COLO668 (cell line): Measurements from ENCODE around the gene RUNX3.
A peak's percentile ranks its signal among the peaks of the same experiment; 100 is the strongest.

Experiments
- DNase-seq: peaks from one replicate; lab custom pipeline; 2025; ENCODE audit not compliant: unreplicated experiment; lab: John Stamatoyannopoulos, UW

RUNX3 gene

DNA sequence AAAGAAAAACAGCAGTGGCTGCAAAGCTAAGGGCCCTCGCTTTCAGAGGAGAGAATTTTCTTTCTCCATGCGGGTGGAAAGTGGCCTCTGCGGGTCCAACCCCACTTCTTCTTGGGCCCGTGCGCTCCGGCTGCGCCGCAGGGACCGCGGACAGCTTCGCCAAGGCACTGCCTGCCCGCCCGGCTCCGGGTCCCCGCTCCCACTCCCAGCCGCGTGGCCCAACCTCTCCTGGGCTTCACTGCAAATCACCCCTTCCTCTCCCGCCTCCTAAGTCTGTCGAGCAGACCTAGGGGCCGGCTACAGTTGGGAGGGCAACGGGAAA lies 1.0 kb upstream of the RUNX3 start:
- DNase-seq: no peak

DNA sequence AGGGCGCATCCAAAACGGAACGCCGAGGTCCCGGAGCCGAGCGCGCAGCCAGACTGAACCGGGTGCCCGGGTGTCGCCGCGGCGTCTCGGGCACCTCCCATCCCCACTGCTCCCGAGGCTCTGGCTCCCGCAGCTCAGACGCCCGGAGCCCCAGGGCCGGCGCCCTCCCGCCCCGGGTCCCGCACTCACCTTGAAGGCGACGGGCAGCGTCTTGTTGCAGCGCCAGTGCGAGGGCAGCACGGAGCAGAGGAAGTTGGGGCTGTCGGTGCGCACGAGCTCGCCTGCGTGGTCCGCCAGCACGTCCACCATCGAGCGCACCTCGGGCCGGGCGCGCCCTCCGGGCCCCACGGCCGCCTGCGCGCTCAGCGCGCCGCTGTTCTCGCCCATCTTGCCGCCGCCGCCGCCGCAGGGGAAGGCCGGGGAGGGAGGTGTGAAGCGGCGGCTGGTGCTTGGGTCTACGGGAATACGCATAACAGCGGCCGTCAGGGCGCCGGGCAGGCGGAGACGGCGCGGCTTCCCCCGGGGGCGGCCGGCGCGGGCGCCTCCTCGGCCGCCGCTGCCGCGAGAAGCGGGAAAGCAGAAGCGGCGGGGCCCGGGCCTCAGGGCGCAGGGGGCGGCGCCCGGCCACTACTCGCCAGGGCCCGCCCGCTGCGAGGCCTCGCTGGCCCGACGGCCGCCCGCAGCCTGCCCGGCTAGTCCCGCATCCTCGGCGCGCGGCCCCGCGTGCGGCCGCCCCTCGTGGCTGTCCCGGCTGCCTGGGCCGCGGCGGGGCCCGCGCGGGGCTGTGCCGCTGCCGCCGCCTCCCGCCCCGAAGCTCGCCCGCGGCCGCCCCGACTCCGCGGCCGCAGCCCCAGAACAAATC lies 447 bp downstream of the RUNX3 start:
- DNase-seq: peak; percentile 53

- no peak for DNase-seq
These were observed 1.2 kb downstream of the RUNX3 start for GRCh38 chr1:24928689-24929397.

- no peak for DNase-seq
These were observed 1.9 kb downstream of the RUNX3 start for GRCh38 chr1:24927988-24928688.

- DNase-seq: no peak
These were observed 2.6 kb downstream of the RUNX3 start for GRCh38 chr1:24927473-24927872.

DNA sequence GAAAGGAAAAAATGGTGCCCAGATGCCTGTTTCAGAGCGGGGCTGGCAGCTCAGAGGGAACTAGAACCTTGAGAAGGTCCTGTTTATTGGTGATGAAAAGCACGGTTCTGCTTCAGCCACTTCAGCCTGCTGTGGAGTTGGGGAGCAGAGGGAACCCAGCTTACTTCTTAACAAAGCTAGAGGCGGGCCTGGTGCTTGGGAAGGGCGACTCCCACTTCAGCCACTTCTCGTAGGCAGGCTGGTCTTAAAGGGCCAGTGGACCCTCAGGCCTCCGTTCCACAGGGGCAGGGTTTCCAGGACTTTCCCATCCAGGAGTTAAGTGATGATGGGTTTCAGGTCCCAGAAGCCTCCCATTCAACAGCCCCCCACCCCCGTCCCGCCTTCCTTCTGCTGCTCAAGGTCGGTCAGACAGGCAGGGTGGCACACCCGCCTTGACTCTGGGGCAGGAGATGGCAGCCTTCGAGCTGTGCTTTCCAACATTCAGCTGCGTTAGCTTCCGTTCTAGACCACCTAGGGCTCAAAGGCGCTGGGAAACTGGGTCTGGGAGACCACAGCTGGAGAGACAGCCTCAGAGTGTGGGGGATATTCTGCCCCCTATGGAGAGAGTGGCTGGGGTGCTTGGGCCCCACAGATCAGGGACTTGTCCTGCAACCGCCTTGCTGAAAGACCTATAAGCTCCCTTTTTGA lies 3.4 kb downstream of the RUNX3 start:
- no peak for DNase-seq

DNA sequence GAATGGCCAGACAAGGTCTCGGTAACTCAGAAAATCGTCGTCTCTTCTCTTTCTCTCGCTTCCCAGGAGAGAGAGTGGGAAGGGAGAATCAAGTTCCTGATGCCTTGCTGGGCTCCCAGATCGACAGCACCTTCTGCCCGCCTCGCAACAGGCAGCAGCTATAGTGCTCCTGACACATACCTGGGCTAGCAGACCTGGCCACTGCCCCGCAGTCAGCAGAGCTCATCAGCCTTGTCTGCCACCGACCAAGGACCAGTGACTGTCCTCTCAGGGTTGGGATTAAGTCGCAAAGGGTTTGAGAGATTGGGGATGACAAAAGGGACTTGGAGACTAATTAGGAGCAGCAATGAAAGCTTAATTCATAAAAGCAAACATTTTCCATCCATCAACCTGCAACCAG lies 4.1 kb downstream of the RUNX3 start:
- no peak for DNase-seq

- no peak for DNase-seq
These were observed 4.8 kb downstream of the RUNX3 start for GRCh38 chr1:24925082-24925779.

GRCh38 chr1:24923485-24924113 lies 6.5 kb downstream of the RUNX3 start:
- DNase-seq: no peak

- no peak for DNase-seq
These were observed 8.0 kb downstream of the RUNX3 start for GRCh38 chr1:24921938-24922662.

- DNase-seq: no peak
These were observed 8.7 kb downstream of the RUNX3 start for GRCh38 chr1:24921412-24921811.

- no peak for DNase-seq
These were observed 9.5 kb downstream of the RUNX3 start for GRCh38 chr1:24920533-24920925.

DNA sequence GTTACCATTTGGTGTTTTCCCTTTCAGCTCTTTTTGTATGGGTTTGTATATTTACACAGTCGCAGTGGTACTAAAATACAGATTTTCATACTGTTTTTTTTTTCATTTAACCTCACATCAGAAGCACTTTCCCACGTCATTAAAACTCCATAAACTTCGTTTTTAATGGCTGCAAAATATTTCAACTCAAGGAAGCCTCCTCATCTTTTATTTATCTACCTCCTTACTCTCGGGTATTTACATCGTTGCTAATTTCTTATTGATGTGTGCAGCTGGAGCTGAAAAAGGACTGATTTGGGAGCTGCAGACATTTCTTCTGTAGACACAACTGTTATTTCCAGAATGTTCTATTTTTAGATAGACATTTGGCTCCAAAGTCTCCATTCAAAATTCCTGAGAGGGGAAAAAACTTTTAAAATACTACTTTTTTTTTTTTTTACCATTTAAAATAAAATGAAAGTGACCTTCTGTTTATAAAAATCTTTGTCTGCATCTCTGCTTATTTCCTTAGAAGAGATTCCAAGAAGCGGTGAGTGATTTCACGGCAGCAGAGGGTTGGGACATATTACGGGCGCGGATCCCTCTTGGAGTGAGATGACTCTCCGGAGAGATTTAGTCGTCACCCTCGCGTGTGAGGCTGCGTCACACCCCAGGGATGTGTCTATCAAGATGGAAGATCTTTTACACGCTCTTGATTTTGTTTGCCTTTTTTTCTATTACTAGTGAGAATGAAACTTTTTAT lies 10.1 kb downstream of the RUNX3 start:
- no peak for DNase-seq

DNA sequence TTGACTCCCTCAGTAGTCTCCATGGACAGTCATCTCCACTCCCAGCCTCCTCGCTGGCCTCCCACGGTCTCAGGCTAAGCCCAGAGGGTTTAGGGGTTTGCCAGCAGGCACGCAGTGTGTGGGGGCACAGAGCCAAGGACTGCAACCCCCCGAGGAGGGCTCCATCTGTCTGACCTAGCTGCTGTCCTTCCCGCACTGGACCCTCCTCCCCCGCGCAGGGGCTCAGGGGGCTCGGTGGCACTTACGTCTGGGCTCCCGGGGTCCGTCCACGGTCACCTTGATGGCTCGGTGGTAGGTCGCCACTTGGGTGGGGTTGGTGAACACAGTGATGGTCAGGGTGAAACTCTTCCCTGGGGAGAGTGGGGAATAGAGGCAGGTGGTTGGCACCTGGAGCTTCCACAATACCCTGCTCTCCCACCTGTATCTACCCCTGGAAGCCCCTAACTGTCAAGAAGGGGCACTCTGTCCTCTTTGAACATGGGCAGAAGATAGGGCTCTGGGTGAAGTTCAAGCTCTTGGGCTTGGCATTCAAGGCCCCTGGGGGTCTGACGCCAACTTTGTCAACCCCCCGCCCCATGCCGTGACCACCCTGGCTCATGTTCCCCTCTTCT lies 11.0 kb downstream of the RUNX3 start:
- no peak for DNase-seq

DNA sequence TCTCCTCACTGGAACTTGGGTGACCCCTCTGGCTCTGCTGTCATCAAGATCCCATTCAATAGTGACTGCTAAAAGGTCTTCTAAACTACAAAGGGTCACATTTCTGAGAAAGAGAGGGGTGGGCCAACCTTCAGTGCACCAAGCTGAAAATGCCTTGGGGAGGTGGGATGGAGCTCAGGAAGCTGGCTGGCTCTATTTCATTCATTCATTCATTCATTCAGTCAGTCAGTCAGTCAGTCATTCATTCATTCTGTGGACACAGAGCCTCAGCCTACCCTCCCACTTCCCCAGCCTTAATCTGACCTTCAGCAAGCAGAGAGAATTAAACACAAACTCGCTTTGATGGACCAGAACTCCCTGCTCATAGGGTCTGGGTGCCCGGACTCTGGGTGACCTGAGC lies 11.7 kb downstream of the RUNX3 start:
- no peak for DNase-seq

GRCh38 chr1:24917327-24918074 lies 12.6 kb downstream of the RUNX3 start:
- DNase-seq: no peak

DNA sequence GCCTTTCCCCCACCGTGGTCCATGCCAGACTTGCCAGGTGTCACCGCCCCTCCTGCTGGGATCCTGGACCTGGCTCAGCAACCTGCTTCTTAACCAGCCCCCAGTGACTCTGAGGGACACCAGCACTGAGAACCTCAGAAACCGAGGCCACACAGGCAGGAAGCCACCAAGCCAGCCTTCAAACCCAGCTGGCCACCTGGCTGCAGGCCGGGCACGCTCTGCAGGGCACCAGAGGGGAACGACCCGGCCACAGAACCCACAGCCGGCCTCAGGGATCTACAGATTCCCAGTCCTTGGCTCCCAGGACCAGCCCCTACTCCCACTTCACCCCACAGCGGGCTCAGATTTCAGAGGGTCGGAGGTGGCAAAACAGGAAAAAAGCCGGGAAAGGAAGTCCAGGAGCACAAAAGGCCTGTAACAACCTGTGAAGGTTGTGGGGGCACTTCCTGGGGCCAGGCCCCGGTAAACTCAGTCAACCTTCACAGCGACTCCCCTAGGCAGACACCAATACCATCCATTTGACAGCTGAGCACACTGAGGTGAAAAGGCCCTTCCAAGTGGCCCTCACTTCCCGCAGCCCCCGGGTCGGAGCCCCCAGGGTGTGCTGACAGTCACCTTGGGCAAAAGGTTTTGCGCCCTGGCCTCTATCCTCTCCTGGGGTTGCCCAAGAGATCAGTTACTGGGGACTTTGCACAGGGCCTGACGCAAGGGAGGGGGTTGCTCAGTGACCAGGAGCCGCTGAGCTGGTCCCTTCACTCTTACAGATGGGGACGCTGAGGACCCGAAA lies 14.1 kb downstream of the RUNX3 start:
- DNase-seq: no peak
